ENCODE results near the gene IKBKG.
A peak's percentile ranks its signal among the peaks of the same experiment; 100 is the strongest.

Gene IKBKG

GRCh38 chrX:154595559-154596249 is 48.3 kb downstream of the IKBKG start:
- Histone ChIP-seq H3K79me1 (ENCODE audit: low read depth, low read length) (no peaks in the 10 kb centered on the region), H3K23ac (ENCODE audit: low read depth, low read length, poor library complexity) (no peak overlapping the region), H2AK5ac (ENCODE audit: low read depth, low read length) (no peak overlapping the region), H2BK120ac (ENCODE audit: low read depth, low read length) (no peak overlapping the region), H2AFZ (ENCODE audit: low read length) (no peak overlapping the region), H3K27me3 (ENCODE audit: control insufficient read depth in 3 of 3, insufficient read depth in 3 of 3, low read depth in 1 of 3, low read length in 3 of 3) (peaks cover 0 to 2% (median 0%) of the 10 kb centered on the region in 3 experiments), H4K91ac (ENCODE audit: low read depth, low read length, poor library complexity) (no peak overlapping the region), H2BK15ac (ENCODE audit: low read length) (no peak overlapping the region), H3K4me3 (ENCODE audit: low read length in 2 of 2) (no peak overlapping the region), H3K4ac (ENCODE audit: low read length) (no peak overlapping the region), H3K36me3 (replicated peaks in 1 of 2; ENCODE audit: control insufficient read depth in 2 of 2, insufficient read depth in 2 of 2, low read length in 2 of 2) (no peaks in the 10 kb centered on the region), H2BK12ac (ENCODE audit: low read length) (no peak overlapping the region), H2BK5ac (ENCODE audit: low read length) (no peak overlapping the region), H3K9me3 (replicated peaks in 1 of 2; ENCODE audit: control insufficient read depth in 2 of 2, insufficient read depth in 1 of 2, low read depth in 1 of 2, low read length in 2 of 2) (peaks cover 0 to 4% of the 10 kb centered on the region in 2 donors), H3K4me2 (ENCODE audit: insufficient read depth, low read length, poor library complexity, severe bottlenecking) (no peak overlapping the region), H3K9ac (ENCODE audit: low read depth, low read length, poor library complexity) (no peak overlapping the region), H4K8ac (ENCODE audit: low read depth, low read length) (no peak overlapping the region), H3K4me1 (ENCODE audit: control insufficient read depth in 2 of 2, insufficient read depth in 1 of 2, low read depth in 1 of 2, low read length in 2 of 2) (peaks cover 2 to 9% of the 10 kb centered on the region in 2 donors), H3K18ac (ENCODE audit: low read length) (no peak overlapping the region), H3K14ac (ENCODE audit: low read length) (no peak overlapping the region), H3K27ac (replicated peaks; ENCODE audit: low read length) (no peak overlapping the region)
- DNase-seq (ENCODE audit: low spot score) = no peak
- WGBS, 2 donors (ENCODE audit: extremely low coverage in 2 of 2, insufficient read length in 2 of 2, insufficient replicate concordance in 1 of 2) = no CpG with 5 or more reads among the region's 2 CpGs

GRCh38 chrX:154596290-154596929 is 49.0 kb downstream of the IKBKG start:
- peak; percentile 31 for DNase-seq (ENCODE audit: low spot score)
- Histone ChIP-seq H3K79me1 (ENCODE audit: low read depth, low read length) (no peaks in the 10 kb centered on the region), H3K27ac (replicated peaks; ENCODE audit: low read length) (no peak overlapping the region), H3K14ac (ENCODE audit: low read length) (no peak overlapping the region), H3K4me2 (ENCODE audit: insufficient read depth, low read length, poor library complexity, severe bottlenecking) (no peak overlapping the region), H3K9ac (ENCODE audit: low read depth, low read length, poor library complexity) (no peak overlapping the region), H3K4me1 (ENCODE audit: control insufficient read depth in 2 of 2, insufficient read depth in 1 of 2, low read depth in 1 of 2, low read length in 2 of 2) (peaks cover 2 to 9% of the 10 kb centered on the region in 2 donors), H2BK120ac (ENCODE audit: low read depth, low read length) (no peak overlapping the region), H3K18ac (ENCODE audit: low read length) (no peak overlapping the region), H2BK15ac (ENCODE audit: low read length) (no peak overlapping the region), H3K4ac (ENCODE audit: low read length) (no peak overlapping the region), H3K36me3 (replicated peaks in 1 of 2; ENCODE audit: control insufficient read depth in 2 of 2, insufficient read depth in 2 of 2, low read length in 2 of 2) (no peaks in the 10 kb centered on the region), H3K4me3 (ENCODE audit: low read length in 2 of 2) (no peak overlapping the region), H4K91ac (ENCODE audit: low read depth, low read length, poor library complexity) (no peak overlapping the region), H2AK5ac (ENCODE audit: low read depth, low read length) (no peak overlapping the region), H2BK12ac (ENCODE audit: low read length) (no peak overlapping the region), H2AFZ (ENCODE audit: low read length) (no peak overlapping the region), H3K27me3 (ENCODE audit: control insufficient read depth in 3 of 3, insufficient read depth in 3 of 3, low read depth in 1 of 3, low read length in 3 of 3) (peaks cover 0 to 2% (median 0%) of the 10 kb centered on the region in 3 experiments), H4K8ac (ENCODE audit: low read depth, low read length) (no peak overlapping the region), H3K9me3 (replicated peaks in 1 of 2; ENCODE audit: control insufficient read depth in 2 of 2, insufficient read depth in 1 of 2, low read depth in 1 of 2, low read length in 2 of 2) (peaks cover 0 to 4% of the 10 kb centered on the region in 2 donors), H2BK5ac (ENCODE audit: low read length) (no peak overlapping the region), H3K23ac (ENCODE audit: low read depth, low read length, poor library complexity) (no peak overlapping the region)
- WGBS, 2 donors (ENCODE audit: extremely low coverage in 2 of 2, insufficient read length in 2 of 2, insufficient replicate concordance in 1 of 2) = no CpG with 5 or more reads among the region's 3 CpGs

- Histone ChIP-seq H2BK120ac (ENCODE audit: low read depth, low read length) (no peak overlapping the region), H2AFZ (ENCODE audit: low read length) (no peak overlapping the region), H2BK15ac (ENCODE audit: low read length) (no peak overlapping the region), H3K9ac (ENCODE audit: low read depth, low read length, poor library complexity) (no peak overlapping the region), H3K27me3 (ENCODE audit: control insufficient read depth in 3 of 3, insufficient read depth in 3 of 3, low read depth in 1 of 3, low read length in 3 of 3) (peaks cover 0 to 8% (median 0%) of the 10 kb centered on the region in 3 experiments), H4K91ac (ENCODE audit: low read depth, low read length, poor library complexity) (no peak overlapping the region), H3K79me1 (ENCODE audit: low read depth, low read length) (no peaks in the 10 kb centered on the region), H3K9me3 (replicated peaks in 1 of 2; ENCODE audit: control insufficient read depth in 2 of 2, insufficient read depth in 1 of 2, low read depth in 1 of 2, low read length in 2 of 2) (peaks cover 0 to 4% of the 10 kb centered on the region in 2 donors), H3K36me3 (replicated peaks in 1 of 2; ENCODE audit: control insufficient read depth in 2 of 2, insufficient read depth in 2 of 2, low read length in 2 of 2) (no peaks in the 10 kb centered on the region), H3K18ac (ENCODE audit: low read length) (no peak overlapping the region), H3K23ac (ENCODE audit: low read depth, low read length, poor library complexity) (no peak overlapping the region), H3K4me2 (ENCODE audit: insufficient read depth, low read length, poor library complexity, severe bottlenecking) (no peak overlapping the region), H3K4ac (ENCODE audit: low read length) (no peak overlapping the region), H3K14ac (ENCODE audit: low read length) (no peak overlapping the region), H2BK5ac (ENCODE audit: low read length) (no peak overlapping the region), H3K27ac (replicated peaks; ENCODE audit: low read length) (no peak overlapping the region), H3K4me3 (ENCODE audit: low read length in 2 of 2) (no peak overlapping the region), H4K8ac (ENCODE audit: low read depth, low read length) (no peak overlapping the region), H2BK12ac (ENCODE audit: low read length) (no peak overlapping the region), H2AK5ac (ENCODE audit: low read depth, low read length) (no peak overlapping the region), H3K4me1 (ENCODE audit: control insufficient read depth in 2 of 2, insufficient read depth in 1 of 2, low read depth in 1 of 2, low read length in 2 of 2) (peaks cover 2 to 9% of the 10 kb centered on the region in 2 donors)
- no peak for DNase-seq (ENCODE audit: low spot score)
- WGBS, 2 donors (ENCODE audit: extremely low coverage in 2 of 2, insufficient read length in 2 of 2, insufficient replicate concordance in 1 of 2) = no CpG with 5 or more reads among the region's 12 CpGs
Measured at GRCh38 chrX:154597221-154597620, 49.8 kb downstream of the IKBKG start.

GRCh38 chrX:154598656-154599055 is 51.2 kb downstream of the IKBKG start:
- no CpG with 5 or more reads among the region's 8 CpGs for WGBS, 2 donors (ENCODE audit: extremely low coverage in 2 of 2, insufficient read length in 2 of 2, insufficient replicate concordance in 1 of 2)
- H3K4ac ChIP-seq (ENCODE audit: low read length) = no peak overlapping the region
- H3K9me3 ChIP-seq (replicated peaks in 1 of 2; ENCODE audit: control insufficient read depth in 2 of 2, insufficient read depth in 1 of 2, low read depth in 1 of 2, low read length in 2 of 2) = peaks cover 0 to 4% of the 10 kb centered on the region in 2 donors
- H2AK5ac ChIP-seq (ENCODE audit: low read depth, low read length) = no peak overlapping the region
- H2BK15ac ChIP-seq (ENCODE audit: low read length) = no peak overlapping the region
- no peak overlapping the region for H3K14ac ChIP-seq (ENCODE audit: low read length)
- no peak overlapping the region for H4K91ac ChIP-seq (ENCODE audit: low read depth, low read length, poor library complexity)
- no peaks in the 10 kb centered on the region for H3K36me3 ChIP-seq (replicated peaks in 1 of 2; ENCODE audit: control insufficient read depth in 2 of 2, insufficient read depth in 2 of 2, low read length in 2 of 2)
- H2BK5ac ChIP-seq (ENCODE audit: low read length) = no peak overlapping the region
- H3K18ac ChIP-seq (ENCODE audit: low read length) = no peak overlapping the region
- H3K23ac ChIP-seq (ENCODE audit: low read depth, low read length, poor library complexity) = no peak overlapping the region
- no peak overlapping the region for H2AFZ ChIP-seq (ENCODE audit: low read length)
- peaks cover 2 to 9% of the 10 kb centered on the region in 2 donors for H3K4me1 ChIP-seq (ENCODE audit: control insufficient read depth in 2 of 2, insufficient read depth in 1 of 2, low read depth in 1 of 2, low read length in 2 of 2)
- no peaks in the 10 kb centered on the region for H3K79me1 ChIP-seq (ENCODE audit: low read depth, low read length)
- H2BK120ac ChIP-seq (ENCODE audit: low read depth, low read length) = no peak overlapping the region
- peaks cover 0 to 12% (median 0%) of the 10 kb centered on the region in 3 experiments for H3K27me3 ChIP-seq (ENCODE audit: control insufficient read depth in 3 of 3, insufficient read depth in 3 of 3, low read depth in 1 of 3, low read length in 3 of 3)
- no peak overlapping the region for H3K4me3 ChIP-seq (ENCODE audit: low read length in 2 of 2)
- no peak overlapping the region for H4K8ac ChIP-seq (ENCODE audit: low read depth, low read length)
- H3K27ac ChIP-seq (replicated peaks; ENCODE audit: low read length) = no peak overlapping the region
- DNase-seq (ENCODE audit: low spot score) = no peak
- no peak overlapping the region for H3K4me2 ChIP-seq (ENCODE audit: insufficient read depth, low read length, poor library complexity, severe bottlenecking)
- no peak overlapping the region for H3K9ac ChIP-seq (ENCODE audit: low read depth, low read length, poor library complexity)
- H2BK12ac ChIP-seq (ENCODE audit: low read length) = no peak overlapping the region

Measured in neuronal stem cell (in vitro differentiated cells).